ENCODE data around the gene PARD6A.

Gene PARD6A

GRCh38 chr16:67663877-67664222, 3.1 kb downstream of the PARD6A start:
- H3K4me3 Mint-ChIP-seq, result no peak overlapping the region

DNA sequence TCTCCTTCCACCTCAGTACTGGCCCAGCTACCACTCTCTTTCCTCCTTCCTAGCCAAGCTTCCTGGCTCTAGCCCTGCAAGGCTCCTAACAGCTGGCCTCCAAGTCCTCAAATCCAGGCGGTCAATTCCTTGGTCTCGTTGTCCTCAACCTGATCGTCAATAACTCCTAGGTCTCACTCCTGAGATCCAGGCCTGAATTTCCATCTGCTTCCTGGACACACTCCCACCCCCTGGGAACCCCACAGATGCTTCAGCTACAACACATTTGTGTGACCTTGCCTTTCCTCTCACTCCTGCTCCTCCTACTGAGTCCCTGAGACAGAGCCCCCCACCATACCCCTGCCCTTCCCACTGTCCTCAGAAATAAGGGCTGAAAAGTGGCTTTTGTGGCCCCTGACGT, 3.5 kb downstream of the PARD6A start:
- DNase-seq, result no peak
- peaks cover 15% of the 10 kb centered on the region for H3K36me3 Mint-ChIP-seq (ENCODE audit: low read depth)
- H3K4me1 Mint-ChIP-seq, result peaks cover 43% of the 10 kb centered on the region
- no peaks in the 10 kb centered on the region for H3K9me3 Mint-ChIP-seq
- no peak overlapping the region for H3K4me3 Mint-ChIP-seq
- peaks cover 21% of the 10 kb centered on the region for H3K27me3 Mint-ChIP-seq (ENCODE audit: low read depth, poor library complexity)
- no peak overlapping the region for H3K27ac Mint-ChIP-seq
- TF ChIP-seq, protein P1, sequence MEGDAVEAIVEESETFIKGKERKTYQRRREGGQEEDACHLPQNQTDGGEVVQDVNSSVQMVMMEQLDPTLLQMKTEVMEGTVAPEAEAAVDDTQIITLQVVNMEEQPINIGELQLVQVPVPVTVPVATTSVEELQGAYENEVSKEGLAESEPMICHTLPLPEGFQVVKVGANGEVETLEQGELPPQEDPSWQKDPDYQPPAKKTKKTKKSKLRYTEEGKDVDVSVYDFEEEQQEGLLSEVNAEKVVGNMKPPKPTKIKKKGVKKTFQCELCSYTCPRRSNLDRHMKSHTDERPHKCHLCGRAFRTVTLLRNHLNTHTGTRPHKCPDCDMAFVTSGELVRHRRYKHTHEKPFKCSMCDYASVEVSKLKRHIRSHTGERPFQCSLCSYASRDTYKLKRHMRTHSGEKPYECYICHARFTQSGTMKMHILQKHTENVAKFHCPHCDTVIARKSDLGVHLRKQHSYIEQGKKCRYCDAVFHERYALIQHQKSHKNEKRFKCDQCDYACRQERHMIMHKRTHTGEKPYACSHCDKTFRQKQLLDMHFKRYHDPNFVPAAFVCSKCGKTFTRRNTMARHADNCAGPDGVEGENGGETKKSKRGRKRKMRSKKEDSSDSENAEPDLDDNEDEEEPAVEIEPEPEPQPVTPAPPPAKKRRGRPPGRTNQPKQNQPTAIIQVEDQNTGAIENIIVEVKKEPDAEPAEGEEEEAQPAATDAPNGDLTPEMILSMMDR (IDR thresholded peaks at IDR 0.05), result no peak

More at GRCh38 chr16:67663877-67664222, 3.1 kb downstream of the PARD6A start:
- TF ChIP-seq, protein P1 (IDR thresholded peaks at IDR 0.05), result no peak
- H3K36me3 Mint-ChIP-seq (ENCODE audit: low read depth), result peaks cover 15% of the 10 kb centered on the region
- peaks cover 47% of the 10 kb centered on the region for H3K4me1 Mint-ChIP-seq
- no peak for DNase-seq
- no peaks in the 10 kb centered on the region for H3K9me3 Mint-ChIP-seq
- peaks cover 21% of the 10 kb centered on the region for H3K27me3 Mint-ChIP-seq (ENCODE audit: low read depth, poor library complexity)
- no peak overlapping the region for H3K27ac Mint-ChIP-seq

DNA sequence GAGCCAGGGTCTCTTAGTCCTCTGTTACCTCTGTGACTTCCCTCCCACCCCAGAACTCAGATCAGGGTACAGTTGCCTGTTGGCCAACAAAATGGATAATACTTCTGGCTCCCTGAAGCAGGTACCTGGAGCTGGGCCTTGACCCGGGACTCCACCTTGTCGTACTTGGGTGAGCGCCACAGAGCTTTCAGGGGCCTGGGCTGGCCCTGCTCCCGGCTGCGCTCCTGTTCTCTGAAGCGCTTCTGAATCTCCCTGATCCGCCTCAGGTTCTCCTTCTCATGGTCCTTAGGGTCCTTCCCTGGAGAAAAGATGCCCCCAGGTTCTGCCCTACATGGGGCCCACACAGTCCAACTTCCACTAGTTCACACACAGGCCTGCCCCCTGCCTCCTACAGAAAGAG, 4.1 kb downstream of the PARD6A start:
- Mint-ChIP-seq H3K9me3 (no peaks in the 10 kb centered on the region), H3K4me3 (peak overlapping the region; percentile 36), H3K4me1 (peaks cover 38% of the 10 kb centered on the region), H3K27me3 (ENCODE audit: low read depth, poor library complexity) (peaks cover 21% of the 10 kb centered on the region), H3K27ac (no peak overlapping the region), H3K36me3 (ENCODE audit: low read depth) (peaks cover 15% of the 10 kb centered on the region)
- no peak for DNase-seq
- TF ChIP-seq, protein P1 (IDR thresholded peaks at IDR 0.05), result no peak

- Mint-ChIP-seq H3K4me3 (peak overlapping the region; percentile 75), H3K36me3 (ENCODE audit: low read depth) (peaks cover 15% of the 10 kb centered on the region), H3K9me3 (no peaks in the 10 kb centered on the region), H3K27me3 (ENCODE audit: low read depth, poor library complexity) (peaks cover 18% of the 10 kb centered on the region), H3K4me1 (peaks cover 38% of the 10 kb centered on the region), H3K27ac (no peak overlapping the region)
- TF ChIP-seq, protein P1 (IDR thresholded peaks at IDR 0.05), result no peak
- DNase-seq, result no peak
Observed at GRCh38 chr16:67665598-67665997, 4.8 kb downstream of the PARD6A start.

DNA sequence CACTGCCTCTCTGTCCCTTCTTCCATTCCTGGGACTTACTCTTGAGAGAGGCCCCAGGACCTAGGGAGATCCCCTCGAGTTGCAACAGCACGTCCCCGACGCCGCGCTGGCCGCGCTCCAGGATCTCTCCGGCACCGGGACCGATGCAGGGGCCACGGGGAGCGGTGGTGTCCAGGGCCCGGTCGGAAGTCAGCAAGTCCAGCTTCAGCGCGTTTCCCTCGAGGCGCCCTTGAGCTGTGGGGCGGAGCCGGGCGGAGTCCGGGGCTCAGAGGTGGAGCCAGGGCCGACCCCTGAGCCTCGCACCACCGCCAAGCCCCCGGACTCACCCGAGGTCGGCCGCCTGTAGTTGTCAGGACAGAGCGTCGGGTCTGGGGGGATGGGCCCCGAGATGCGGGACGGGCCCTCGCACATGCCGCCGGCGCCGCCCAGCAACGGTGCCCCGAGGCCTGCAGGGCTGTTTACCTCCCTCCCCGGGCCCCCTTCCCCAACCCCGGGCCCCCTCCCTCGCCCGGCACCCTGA, 5.3 kb downstream of the PARD6A start:
- Mint-ChIP-seq H3K27me3 (ENCODE audit: low read depth, poor library complexity) (peaks cover 17% of the 10 kb centered on the region), H3K4me1 (peaks cover 36% of the 10 kb centered on the region), H3K27ac (no peak overlapping the region), H3K4me3 (peak overlapping the region; percentile 75), H3K36me3 (ENCODE audit: low read depth) (peaks cover 15% of the 10 kb centered on the region), H3K9me3 (no peaks in the 10 kb centered on the region)
- peak; percentile 75 for DNase-seq
- TF ChIP-seq, protein P1 (IDR thresholded peaks at IDR 0.05), result no peak

All from nephron progenitor cell (in vitro differentiated cells).